Mesodermal cell (in vitro differentiated cells): ENCODE results near the gene PITPNB.
A peak's percentile ranks its signal among the peaks of the same experiment; 100 is the strongest.

Experiments
- H3K27ac ChIP-seq: 2 replicates; pipeline ENCODE4 v1.7.0; 2013; ENCODE audit warnings: mild to moderate bottlenecking, low read depth, low read length, moderate library complexity; ENCODE audit not compliant: severe bottlenecking
- H3K36me3 ChIP-seq: 2 replicates; pipeline ENCODE4 v1.7.1; 2013; ENCODE audit warnings: mild to moderate bottlenecking, low read length, moderate library complexity; ENCODE audit not compliant: control insufficient read depth, insufficient read depth
- H3K4me1 ChIP-seq: one replicate; pipeline ENCODE4 v1.7.1; 2013; ENCODE audit warnings: mild to moderate bottlenecking, low read length; ENCODE audit not compliant: insufficient read depth, control insufficient read depth, poor library complexity, severe bottlenecking
- H3K4me3 ChIP-seq: 2 replicates; pipeline ENCODE4 v1.7.0; 2013; ENCODE audit warnings: low read length, control low read depth, mild to moderate bottlenecking; ENCODE audit not compliant: insufficient read depth, poor library complexity, severe bottlenecking; ENCODE audit errors: extremely low read depth
- H3K9me3 ChIP-seq: 2 replicates; pipeline ENCODE4 v1.7.1; 2013; ENCODE audit warnings: mild to moderate bottlenecking, low read length, moderate library complexity; ENCODE audit not compliant: control insufficient read depth
- WGBS, 2 experiments: methylation state at CpG; one replicate each; pipeline ENCODE4 v1.1.5; 2013; ENCODE audit warnings: missing lambda C conversion rate in 2 of 2; ENCODE audit not compliant: insufficient coverage in 2 of 2; 5-methylcytosine and 5-hydroxymethylcytosine counted together

Gene PITPNB

DNA sequence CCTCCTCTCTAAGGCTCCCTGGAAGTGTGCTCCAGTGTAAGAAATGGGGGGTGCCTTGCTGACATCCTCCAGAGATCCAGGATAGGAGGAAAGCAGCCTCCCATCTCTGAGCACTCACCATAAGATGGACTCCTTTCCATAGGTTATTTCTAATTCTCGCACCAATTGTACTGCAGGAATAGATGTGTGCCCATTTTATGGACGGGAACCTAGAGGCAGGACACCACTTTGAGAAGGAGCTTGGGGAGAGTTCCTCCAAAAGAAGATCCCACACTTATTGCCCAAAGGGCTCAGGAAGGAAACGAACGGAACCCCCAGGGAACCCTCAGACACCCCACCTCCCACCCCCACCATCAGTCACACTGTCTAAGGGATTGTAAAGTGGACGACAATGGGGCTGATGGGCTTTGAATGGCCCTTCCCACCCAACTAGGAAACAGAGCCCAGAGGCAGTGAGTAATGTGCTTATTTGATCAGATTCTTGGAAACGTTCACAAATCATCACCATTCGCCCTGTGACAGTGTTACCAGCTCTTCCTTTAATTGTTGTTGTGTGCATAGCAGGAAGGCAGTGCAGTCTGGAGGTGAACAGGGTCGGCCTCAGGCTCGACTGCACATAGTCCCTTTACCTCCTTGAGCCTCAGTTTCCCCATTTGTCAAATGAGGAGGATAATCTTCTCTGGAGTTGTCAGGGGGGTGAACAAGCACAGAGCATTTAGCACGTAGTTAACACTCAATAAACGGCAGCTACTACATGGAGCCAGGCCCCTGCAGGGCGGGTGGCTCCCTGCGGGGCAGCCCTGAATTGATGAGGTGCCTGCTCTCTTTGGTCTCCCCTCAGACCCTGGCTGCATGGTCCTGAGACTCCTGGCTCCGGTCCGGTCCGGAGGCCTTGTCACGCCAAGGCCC lies 109.1 kb downstream of the PITPNB start:
- no peak overlapping the region for H3K27ac ChIP-seq
- H3K4me3 ChIP-seq: no peak overlapping the region
- WGBS, 2 experiments: 46 to 49% methylated on average over 9 to 14 of the region's 17 CpGs
- H3K36me3 ChIP-seq: no peaks in the 10 kb centered on the region
- peaks cover 8% of the 10 kb centered on the region for H3K4me1 ChIP-seq
- H3K9me3 ChIP-seq: no peaks in the 10 kb centered on the region

DNA sequence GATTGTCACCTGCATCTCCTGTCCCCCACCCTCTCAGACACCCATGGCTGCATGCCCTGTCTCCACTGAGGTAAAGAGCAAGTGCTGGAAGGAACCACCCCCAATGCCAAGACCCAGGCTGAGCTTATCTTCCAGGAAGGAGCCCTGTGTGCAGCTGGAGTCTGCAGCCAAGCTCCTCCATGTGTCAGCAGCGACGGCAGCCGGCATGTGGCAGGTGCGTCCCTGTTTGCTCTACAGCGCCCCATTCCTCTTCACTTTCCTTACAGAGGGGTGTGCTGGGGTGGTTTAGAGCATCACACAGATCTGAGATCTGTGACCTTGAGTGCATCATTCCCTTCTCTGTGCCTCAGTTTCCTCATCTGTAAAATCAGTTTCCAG lies 109.8 kb downstream of the PITPNB start:
- Histone ChIP-seq H3K9me3 (no peaks in the 10 kb centered on the region), H3K4me1 (peaks cover 8% of the 10 kb centered on the region)
- 80% methylated on average over 3 of the region's 5 CpGs; no CpG with 5 or more reads in 1 of the 2 experiments for WGBS, 2 experiments

DNA sequence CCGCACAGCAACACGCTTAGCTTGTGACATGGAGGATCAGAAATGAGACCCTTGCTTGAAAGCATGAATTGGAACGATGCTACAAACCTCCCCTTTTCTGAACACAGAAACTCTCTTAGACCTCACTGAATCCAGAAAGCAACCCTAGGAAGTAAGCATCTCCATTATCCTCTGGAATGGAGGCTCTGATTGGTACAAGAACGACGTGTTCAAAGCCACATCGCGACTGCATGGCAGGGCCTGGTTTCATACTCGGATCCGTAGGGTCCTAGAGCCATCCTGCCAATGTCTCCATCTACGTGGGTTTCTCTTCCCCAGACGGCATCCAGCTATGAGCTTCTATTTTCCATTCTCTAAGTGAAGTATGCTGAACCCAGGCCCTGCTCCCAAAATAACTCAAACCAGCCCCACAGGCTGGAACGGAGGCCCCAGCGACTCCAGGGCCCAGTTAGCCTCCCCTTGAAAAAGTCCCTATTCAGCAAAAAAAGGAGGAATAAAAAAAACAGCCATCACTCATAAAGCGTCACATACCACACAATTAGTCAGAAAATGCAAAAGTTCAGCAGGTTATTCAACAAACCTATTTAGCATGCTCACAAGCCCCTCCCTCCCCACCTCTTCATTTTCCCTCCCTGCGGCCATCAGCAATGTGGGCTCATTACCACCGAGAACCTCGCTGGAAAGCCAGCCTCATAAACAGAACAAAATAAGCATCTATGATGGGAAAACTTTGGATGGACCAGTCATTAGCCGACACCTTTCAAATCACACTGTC lies 110.4 kb downstream of the PITPNB start:
- Histone ChIP-seq H3K36me3 (no peaks in the 10 kb centered on the region), H3K27ac (no peak overlapping the region), H3K4me3 (no peak overlapping the region), H3K4me1 (peaks cover 10% of the 10 kb centered on the region), H3K9me3 (no peaks in the 10 kb centered on the region)
- WGBS, 2 experiments: 76 to 81% methylated on average over 17 to 18 of the region's 18 CpGs

More for the DNA sequence above, 109.8 kb downstream of the PITPNB start:
- Histone ChIP-seq H3K36me3 (no peaks in the 10 kb centered on the region), H3K4me3 (no peak overlapping the region), H3K27ac (no peak overlapping the region)

DNA sequence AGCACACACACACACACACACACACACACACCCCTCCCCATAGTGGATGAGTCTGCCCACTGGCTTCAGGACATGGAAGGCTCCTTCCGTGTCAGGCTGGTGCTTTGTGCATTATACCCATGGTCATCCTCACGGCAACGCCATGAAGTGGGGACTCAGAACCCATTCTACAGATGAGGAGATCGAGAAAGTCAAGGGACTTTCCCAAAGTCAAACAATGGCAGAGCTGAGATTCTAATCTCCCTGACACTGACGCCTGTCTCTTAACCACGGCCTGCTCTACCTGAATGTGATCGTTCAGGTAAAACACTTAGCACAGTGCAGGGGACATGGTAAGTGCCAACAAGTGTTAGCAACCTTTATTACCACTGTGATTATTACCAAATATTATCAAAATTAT lies 113.2 kb downstream of the PITPNB start:
- Histone ChIP-seq H3K4me3 (no peak overlapping the region), H3K27ac (no peak overlapping the region), H3K36me3 (no peaks in the 10 kb centered on the region), H3K4me1 (peaks cover 9% of the 10 kb centered on the region), H3K9me3 (no peaks in the 10 kb centered on the region)
- WGBS, 2 experiments: 95 to 97% methylated on average over 7 of the region's 7 CpGs

DNA sequence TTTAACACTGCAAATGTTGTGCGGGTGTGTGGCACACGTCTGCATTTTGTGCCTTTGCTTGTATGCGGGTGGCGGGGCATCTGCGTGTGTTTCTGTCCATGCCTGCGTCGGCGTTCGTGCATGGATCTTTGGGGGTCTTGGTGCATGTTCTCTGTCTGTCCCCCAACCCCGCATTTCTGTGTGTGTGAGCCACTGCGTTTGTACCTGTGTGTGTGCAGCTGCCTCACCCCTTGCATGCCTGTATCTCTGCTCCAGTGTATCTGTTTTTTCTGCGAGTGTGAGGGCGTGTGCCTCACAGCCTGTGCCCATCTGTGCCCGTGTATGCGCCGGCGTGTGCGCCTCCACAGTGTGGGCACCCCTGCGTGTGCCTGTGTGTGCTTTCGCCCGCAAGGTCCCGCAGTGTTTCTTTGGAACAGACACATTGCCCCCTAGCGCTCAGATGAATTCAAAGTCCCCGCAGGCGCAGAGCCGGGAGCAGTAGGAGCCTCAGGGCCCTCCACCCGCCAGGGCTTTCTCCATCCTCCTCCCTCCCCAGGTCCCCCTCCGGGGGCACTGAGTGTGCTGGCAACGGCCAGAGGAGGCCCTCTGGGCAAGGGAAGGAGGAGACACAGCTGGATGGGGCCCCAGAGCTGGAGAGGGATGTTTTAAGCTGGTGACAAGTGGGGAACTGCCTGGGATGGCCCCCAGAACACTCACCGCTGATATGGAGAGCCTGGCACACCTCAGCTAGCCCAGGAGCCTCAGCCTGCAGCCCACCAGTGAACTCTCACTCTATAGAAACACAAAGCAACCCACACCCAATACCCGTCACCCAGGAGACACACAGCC lies 114.4 kb downstream of the PITPNB start:
- no peaks in the 10 kb centered on the region for H3K36me3 ChIP-seq
- WGBS, 2 experiments: 23 to 27% methylated on average over 24 to 27 of the region's 31 CpGs
- no peak overlapping the region for H3K27ac ChIP-seq
- peaks cover 14% of the 10 kb centered on the region for H3K4me1 ChIP-seq
- no peaks in the 10 kb centered on the region for H3K9me3 ChIP-seq
- no peak overlapping the region for H3K4me3 ChIP-seq

DNA sequence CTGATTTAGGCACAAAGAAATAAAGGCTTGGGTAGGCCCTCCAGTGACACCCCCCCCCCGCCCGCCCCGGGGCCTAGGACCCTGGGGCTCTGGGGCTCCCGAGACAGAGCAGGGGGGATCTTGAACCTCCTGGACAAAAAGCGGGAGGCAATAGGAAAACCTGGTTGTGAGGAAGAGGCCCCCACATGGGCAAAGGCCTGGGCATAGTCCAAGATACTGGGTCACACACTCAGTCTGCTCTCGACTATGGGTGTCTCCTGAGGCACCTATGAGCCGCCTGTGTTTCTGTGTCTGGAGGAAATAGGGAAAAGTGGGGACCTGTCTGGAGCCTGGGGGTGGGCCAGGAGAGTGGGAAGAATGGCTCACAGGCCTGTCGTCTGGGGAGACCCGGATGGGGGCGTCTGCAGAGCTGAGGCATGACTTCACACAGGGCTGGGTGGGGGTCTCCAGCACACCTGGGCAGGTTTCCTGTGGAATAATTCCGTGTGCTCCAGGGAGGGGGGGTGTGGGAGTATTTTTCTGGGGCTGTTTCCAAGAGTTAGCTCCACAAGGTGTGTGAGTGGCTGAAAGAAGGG lies 115.1 kb downstream of the PITPNB start:
- Histone ChIP-seq H3K4me3 (no peak overlapping the region), H3K9me3 (no peaks in the 10 kb centered on the region), H3K27ac (no peak overlapping the region), H3K4me1 (peaks cover 17% of the 10 kb centered on the region), H3K36me3 (no peaks in the 10 kb centered on the region)
- 54% methylated on average over 8 of the region's 11 CpGs for WGBS, 2 experiments

DNA sequence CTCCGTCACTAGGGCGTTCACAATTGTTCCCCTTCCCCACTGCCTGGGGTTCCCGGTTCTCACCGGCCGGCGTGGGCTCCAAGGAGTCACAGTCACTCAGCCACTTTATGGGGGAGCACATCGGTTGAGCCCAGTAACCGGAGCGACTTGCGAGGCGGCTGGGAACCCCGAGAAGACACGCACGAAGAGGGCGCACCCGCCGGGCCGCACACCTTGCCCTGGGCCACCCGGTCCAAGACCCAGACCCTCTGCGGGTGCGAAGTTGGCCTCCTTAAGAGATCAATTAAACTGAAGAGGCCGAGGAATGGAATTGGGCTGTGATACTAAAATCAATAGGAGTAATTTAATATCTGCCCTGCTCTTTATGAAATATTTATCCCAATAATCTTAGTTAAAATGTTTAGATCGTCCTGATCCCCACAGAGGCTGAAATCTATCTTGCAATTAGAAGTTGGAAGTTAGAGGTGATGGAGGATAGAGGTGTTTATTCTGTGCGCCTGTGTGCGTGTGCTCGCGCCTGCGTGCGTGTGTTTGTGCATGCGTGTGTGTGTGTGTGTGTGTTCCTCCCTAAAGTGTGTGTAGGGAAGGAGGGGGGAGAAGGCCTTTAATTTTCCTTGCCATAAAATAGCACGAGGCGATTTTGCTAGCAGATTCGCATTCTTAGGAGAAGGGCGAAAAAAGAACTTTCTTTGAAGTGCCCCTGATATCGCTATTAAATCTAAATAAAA lies 116.5 kb downstream of the PITPNB start:
- peak overlapping the region; percentile 79 for H3K4me3 ChIP-seq
- WGBS, 2 experiments: 9 to 14% methylated on average over 19 to 27 of the region's 35 CpGs
- peak overlapping the region; percentile 23 for H3K27ac ChIP-seq
- no peaks in the 10 kb centered on the region for H3K9me3 ChIP-seq
- H3K4me1 ChIP-seq: peaks cover 17% of the 10 kb centered on the region
- peaks cover under 1% of the 10 kb centered on the region for H3K36me3 ChIP-seq
